Stimulated activated CD8-positive, alpha-beta memory T cell treated with anti-CD3 and anti-CD28 coated beads, Interleukin-2, amount 100 ng/mL, for 48 hours (primary cell): ENCODE measurements around the gene WBP2.
"Not testable (repeated sequence)": the region's sequence is repeated elsewhere in the genome, so short reads cannot be mapped to it uniquely, and the experiment has no call there.

Source experiments
- DNase-seq, 2 donors: peaks; one replicate each; pipeline ENCODE4 v3.0.0-alpha.2; 2020; ENCODE audit warnings: low read depth in 2 of 2

Gene WBP2

DNA sequence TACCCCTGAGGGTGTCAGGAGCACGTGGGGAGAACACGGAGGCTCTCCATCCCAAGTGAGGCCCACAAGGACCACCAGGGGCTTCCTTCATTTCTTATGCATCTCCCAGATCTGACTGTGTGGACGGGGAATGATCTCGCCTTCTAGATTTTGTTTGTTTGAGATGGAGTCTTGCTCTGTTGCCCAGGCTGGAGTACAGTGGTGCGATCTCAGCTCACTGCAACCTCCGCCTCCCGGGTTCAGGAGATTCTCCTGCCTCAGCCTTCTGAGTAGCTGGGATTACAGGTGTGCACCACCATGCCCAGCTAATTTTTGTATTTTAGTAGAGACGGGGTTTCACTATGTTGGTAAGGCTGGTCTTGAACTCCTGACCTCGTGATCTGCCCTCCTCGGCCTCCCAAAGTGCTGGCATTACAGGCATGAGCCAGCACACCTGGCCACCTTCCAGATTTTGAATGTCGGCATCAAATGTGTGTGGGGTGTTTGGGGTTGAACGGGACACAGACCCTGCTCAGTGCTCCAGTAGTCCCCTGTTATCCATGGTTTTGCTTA, 13.7 kb upstream of the WBP2 start:
- DNase-seq: not testable (repeated sequence)

DNA sequence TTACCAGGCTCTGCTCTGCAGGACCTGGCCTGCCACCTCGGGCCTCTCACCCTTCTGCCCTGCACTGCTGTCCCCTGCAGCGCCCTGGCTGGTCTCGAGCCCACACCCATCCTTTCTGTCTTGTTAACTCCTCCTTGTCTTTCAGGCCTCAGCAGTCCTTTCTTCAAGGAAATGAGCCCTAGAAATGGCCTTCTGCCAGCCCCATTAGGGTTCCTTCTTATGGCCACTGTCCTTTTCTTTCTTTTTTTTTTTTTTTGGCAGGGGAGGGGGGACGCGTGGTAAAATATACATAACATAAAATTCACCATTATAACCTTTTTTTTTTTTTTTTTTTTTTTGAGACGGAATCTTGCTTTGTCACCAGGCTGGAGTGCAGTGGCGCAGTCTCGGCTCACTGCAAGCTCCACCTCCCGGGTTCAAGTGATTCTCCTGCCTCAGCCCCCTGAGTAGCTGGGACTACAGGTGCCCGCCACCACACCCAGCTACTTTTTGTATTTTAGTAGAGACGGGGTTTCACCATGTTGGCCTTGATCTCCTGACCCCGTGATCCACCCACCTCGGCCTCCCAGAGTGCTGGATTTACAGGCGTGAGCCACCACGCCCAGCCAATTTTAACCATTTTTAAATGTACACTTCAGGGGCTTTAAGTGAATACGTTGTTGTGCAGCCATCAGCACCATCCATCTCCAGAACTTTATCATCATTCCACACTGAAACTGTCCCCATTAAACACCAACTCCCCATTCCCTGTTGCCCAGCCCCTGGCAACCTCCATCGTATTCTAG, 10.5 kb upstream of the WBP2 start:
- not testable (repeated sequence) for DNase-seq

DNA sequence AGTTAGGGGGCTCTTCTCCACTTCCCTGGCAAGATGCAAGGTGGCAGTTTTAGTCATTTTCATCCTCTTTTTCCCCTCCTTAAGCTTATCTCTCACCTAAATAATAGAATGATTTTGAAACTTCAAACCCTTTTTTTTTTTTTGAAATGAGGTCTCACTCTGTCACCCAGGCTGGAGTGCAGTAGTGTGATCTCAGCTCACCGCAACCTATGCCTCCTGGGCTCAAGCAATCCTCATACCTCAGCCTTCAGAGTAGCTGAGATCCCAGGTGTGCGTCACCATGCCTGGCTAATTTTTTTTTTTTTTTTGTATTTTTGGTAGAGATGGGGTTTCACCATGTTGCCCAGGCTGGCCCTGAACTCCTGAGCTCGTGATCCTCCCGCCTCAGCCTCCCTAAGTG, 9.8 kb upstream of the WBP2 start:
- not testable (repeated sequence) for DNase-seq

DNA sequence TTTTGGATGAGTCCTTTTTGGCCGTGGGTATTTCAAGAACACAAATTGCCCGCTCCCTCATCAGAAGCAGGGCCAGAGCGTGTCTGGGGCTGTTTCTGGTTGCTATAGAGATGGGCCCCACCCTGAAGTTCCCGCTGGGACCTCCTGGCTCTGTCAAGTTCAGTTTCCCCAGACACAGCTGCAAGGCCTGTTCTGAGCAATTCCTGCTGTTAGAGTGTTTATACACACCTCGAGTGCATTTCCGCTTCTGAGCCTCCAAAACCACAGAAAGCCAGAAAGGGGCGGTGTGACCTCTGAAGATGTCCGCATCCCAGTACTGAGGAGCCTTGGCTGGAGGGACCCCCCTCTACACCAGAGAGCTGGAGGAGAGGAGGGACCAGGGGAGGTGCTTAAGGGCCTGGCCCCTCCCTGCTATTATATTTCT, 9.3 kb upstream of the WBP2 start:
- no peak for DNase-seq

DNA sequence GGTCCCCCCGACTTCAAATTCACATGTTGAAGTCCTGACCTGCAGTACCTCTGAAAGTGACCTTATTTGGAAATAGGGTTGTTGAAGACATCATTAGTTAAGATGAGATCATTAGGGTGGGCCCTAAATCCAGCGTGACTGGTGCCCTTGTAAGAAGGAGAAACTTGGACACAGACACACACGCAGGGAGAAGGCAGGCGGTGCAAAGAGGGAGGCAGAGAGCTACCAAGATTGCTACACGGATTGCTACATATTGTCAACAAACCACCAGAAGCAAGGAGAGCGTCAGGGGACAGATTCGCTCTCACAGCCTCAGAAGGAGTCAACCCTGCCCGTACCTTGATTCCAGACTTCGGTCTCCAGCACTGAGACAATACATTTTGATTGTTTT, 6.8 kb upstream of the WBP2 start:
- no peak for DNase-seq

DNA sequence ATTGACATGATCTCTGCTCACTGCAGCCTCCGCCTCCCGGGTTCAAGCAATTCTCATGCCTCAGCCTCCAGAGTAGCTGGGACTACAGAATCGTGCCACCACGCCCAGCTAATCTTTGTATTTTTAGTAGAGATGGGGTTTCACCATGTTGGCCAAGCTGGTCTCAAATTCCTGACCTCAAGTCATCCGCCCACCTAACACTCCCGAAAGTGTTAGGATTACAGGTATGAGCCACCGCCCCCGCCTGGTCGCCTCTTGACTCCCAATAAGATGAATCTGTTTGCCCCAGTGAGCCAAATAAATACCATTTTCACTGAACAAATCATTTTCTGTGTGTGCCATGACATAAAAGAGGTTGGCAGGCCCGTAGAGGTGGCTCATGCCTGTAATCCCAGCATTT, 4.2 kb upstream of the WBP2 start:
- DNase-seq: not testable (repeated sequence)

DNA sequence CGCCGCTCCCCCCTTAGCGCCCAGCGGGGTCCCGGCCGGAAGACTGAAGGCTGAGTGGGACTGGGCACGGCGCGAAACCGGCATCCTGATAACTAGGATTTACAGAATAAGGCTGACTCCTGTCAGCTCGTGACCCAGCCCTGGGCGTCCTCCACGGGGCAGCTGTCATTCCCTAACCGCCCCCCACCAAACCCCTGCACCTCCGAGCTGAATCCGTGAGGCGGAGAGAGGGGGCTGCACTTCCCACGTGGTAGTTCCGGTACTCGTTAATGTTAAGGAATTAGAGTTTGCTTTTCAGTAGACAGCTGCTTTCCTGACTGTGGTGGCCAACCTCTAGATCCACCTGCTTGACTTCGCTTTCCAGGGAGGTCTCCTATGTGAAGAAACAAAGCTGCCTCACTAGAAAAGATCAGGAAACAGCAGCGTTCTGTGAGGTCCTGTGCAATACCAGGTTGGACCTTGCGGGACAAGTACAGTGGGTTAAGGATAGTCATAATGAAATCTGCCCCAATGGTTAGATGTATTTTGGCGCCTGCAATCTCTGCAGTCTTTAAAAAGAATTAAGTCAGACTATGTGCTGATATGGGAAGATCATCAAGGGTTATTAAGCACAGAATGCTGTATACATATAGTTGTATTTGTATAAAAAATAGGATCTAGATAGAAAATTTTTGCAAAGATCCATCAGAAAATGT, 1.1 kb upstream of the WBP2 start:
- DNase-seq: no peak

DNA sequence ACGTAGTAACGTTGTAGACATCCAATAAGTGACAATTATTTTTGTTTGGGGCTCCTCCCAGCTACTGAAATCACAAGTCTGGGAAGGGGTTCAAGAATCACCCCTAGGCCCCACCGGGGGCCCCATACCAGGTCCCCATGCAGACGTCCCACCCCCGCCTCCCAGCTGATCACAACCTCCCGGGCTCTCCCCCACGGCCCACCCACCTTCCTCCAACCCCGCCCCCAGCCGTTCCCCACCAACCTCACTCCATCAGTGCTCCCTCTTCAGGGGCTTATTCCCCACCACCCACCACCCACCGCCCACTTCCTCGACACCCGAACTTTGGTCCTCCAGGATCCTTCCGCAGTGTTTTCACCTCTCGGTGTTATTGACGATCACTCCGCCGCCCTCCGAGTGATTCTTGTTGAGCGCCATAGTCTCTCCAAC, 240 bp downstream of the WBP2 start:
- DNase-seq: no peak

DNA sequence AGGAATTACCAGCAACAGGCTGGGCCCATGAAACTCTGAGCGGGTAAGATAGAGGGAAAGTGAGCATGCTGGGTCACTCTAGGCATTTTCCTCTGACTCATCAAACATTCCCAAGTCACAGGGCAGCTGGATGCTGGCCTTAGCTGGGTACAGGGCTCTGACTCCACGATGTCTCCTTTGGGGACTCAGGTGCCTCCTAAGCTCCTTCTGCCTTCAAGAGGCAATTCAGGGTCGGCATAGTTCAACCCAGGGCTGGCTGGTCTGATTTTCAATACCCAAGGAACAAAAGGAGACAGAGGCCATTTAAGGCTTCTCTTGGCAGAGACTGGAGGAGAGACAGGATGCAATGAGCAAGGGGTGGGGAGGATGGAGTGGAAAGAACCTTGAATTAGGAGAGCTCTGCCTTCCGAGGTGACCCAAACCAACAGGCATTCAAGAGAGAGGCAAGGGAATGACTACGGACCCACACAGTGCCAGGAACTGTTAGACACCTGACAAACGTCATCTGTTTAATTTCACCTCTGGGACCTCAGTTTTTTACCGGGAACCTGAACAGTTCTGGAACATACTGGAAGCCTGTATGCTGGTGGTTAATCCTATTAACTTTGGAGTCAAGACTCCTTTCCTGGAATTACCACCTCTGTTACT, 910 bp downstream of the WBP2 start:
- no peak for DNase-seq

DNA sequence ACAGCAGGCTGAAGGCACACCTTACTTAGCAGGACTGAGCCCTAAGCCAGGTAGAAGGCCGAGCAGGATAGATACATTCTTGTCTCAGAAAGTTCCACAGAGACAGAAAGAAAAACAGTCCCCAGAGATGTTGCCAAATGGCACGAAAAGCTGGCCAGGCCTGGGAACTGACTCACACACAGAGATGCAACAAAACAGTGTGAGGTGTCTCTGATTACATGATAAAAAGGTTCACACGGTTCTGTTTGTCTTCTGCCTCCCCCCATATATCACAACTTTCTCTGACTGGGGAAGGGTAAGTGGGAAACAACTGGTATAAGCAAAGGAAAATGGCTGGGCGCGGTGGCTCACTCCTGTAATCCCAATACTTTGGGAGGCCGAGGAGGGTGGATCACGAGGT, 1.7 kb downstream of the WBP2 start:
- no peak for DNase-seq

DNA sequence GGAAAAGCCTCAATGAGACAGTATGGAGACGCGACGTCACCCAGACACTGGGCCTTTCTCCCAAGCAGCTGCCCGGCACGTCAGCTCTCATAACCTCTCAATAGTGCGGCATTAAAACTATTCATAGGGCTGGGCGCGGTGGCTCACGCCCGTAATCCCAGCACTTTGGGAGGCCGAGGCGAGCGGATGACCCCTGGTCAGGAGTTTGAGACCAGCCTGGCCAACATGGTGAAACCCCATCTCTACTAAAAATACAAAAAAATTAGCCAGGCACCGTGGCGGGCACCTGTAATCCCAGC, 3.5 kb downstream of the WBP2 start:
- DNase-seq: not testable (repeated sequence)

DNA sequence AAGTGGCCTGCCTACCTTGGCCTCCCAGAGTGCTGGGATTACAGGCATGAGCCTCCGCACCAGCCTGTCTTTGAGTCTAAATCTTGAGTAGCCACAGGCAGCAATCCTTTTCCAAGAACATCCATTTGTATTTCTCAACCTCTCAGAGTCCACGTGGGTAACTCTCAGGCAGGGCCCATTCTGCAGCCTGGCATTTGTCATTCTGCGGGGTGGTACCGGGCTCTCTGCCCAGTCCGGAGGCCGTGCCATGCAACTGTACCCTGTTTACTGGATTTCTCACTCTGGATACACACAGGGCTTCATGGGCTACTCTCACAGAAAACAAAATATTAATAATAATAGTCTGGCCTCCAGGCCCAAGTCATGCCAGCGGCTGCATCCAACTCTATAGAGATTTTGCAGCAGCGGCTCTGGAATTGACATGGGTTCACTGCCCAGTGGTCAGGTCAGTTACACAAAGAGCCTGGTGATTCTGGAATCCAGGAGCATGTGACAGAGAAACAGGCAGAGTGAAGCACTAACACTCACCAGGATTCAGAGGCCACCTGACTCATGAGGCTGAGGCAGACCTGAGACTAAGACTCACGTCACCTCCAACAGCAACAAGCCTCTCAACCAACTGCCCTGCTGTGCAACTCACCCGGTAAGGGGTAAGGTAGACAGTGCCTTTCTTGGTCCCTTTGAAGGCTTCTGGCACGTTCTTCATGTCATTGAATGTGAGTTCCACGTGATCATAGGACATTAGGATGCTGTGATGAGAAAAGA, 4.0 kb downstream of the WBP2 start:
- no peak for DNase-seq

DNA sequence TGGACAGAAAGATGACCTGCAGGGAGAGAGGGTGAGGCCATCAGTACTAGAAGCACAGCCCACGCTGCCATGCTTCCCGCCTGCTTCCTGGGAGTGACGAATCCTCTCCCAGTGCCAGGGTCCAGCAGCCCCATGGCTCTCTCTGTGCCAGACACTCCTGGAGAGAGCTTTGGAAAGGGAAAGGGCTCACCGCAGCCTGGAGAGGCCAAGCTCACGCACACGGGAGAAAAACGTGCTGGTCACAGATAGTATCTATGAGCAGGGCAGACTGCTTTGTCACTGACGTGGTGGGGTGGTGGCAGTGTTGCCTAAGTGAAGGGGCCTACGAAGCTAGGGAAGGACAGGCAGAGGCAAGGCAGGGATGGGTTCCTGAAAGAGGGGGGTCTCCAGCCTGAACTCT, 5.4 kb downstream of the WBP2 start:
- DNase-seq: no peak

DNA sequence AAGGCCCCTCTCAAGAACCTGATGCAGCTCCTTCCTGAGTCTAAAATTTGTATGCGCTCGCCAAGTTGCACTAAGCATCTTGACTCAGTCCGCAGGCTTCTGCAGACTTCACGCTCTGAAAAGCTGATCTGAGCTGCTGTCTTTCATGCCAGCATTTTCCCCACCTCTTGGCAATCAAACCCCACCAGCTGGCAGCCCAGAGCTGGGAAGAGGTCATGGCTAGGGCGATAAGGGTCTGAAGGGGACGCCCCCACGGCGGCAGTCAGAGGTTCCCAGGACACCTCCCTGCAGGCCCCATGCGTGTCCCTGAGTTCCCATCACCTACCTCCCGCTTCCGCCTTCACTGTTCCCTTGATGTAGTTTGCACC, 5.9 kb downstream of the WBP2 start:
- DNase-seq: no peak

DNA sequence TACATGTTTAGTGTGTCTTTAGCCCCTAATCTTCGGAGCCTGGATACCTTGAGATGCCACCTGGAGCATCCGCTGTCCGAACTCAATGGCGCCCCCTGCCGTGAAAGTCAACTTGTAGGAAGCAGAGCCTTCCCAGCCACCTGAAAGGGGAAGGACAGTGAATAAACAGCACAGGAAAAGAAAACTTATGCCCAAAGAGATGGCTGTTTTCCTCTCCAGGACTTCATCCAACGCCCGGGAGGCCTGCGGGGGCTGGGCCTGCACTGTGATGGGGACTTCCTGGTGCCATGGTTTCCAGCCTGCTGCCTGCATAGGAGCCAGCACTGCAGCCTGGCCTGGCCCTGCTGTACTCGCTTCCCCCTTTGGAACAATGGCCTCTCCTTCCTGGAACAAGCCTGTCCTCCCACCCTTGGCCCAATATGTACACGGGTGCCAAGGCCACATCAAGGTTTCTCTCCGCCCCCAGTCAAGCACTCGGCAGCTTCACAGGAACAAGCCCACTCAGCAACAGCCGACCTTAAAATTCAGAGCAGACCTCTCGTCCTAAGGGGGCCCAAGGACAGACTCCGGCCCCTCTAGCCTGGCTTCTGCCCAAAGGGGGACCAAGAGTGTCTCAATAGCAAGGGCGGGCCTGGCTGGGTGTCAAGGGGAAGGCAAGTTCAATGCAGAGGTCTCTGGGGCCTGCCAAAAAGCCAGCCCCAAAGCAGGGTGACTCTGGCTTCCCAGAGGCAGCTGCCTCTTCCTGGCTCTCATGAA, 6.4 kb downstream of the WBP2 start:
- DNase-seq: peak; percentile 74 to 81

DNA sequence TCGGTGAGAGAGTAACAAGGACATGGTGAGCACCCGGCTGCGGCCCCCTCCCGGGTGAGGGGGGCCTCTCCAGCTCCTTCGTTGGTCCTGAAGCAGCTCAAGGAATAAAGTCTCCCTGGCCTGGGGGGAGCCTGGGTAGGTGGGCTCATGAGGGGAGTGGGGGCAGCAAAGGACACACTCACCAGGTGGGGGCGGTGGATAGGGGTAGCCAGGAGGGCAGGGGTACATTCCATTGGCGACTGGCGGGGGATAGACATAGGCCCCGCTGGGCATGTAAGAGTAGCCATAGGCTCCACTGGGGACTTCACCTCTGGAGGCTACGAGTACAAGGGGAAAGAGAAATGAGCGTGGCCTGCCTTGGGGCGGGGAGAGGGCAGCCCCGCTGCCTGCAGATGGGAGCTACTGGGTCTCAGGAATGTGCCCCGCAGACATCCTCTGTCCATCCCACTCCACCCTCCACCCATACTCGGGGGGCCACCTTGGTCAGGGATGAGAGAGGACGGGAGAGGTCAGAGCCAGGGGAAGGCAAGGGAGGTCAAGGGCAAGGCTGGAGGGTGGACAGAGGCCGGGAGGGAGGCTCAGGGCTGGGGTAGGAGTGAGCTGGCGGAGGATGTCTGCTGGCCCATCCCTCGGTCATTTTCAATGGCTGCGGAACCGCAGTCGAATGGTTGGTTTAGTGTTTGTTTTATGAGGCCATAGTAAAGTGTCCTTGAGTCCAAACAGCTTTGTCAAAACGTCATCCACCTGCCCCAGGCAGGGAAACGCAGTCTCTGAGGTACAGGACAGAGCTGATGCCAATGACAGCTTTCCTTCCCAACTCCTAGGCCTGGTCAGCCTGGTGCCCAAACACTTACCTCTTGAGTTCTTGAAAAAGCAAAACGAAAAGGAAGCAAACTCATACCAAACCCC, 7.3 kb downstream of the WBP2 start:
- no peak for DNase-seq

DNA sequence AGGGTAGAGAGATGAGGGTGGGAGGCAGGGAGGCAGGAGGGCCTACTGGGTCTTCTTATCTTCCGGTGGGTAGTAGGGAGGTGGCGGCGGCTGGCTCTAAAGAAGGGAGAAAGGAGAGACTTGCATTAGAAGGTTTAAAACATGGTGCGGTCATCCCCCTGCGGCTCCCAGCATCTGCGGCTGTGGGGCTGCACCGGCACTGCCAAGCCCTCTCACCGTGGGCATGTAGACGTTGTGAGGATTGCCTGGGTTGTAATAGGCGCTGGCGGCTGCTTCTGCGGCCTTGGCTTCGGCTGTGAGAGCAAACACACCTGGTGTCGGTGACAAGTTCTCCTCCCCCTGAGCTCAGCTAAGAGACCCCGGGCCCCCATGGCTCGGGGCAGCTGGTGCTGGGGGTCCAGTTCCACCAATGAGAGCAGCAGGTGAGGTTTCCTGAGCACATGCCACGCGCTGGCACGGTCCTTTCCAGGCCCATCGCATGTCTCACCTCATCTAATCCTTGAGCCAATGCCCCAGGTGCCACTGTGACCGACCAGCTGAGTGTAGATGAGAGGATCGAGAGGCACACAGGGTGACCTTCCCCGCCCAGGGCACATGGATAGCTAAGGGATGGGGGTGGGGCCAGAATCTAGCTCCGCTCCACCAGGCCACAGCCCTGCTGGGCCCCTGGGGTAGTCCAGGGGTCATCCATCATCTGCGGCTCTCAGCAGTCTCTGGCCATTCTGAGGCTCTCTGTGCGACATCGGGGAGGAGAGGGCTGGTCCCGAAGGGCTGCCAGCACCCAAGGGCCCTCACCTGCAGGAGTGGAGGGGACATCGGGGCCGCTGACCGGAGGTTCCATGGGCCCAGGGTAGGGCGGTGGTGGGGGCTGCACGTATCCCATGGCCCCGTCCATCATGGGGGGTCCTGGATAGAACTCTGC, 8.2 kb downstream of the WBP2 start:
- DNase-seq: no peak

DNA sequence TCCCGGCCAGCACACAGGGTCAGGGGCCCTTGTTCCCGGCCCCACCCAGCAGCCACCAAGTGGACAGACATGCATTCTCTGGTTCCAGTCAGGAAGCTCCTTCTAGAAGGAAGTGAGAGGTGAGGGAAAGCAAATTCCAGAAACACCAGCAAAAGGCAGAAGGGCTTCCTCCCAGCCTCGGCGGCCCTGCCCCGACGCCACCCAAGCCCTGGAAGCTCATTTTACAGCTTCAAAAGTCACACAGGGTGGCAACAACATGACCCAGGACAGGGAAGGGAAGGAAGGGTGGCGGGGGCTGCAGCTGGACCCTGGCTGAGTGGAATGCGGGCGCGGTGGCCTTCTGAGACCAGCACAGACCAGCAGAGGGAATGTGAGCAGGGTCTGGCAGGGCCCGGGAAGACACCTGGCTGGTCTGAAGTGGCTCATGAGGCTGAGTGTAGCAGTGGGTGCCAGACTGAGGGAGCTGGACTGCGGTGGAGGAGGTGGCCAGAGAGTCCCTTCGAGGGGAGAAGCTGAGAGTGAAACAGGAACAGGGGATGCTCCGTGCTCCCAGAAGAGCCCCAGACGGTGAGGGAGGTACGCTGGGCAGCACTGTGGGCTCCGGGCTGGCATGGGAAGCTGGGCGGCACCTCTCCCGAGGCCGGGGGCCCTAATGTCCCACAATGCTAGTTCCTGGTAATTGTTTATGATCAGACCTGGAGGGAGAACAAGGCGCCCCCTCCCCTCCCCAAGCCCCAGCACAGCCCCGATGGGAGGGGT, 9.0 kb downstream of the WBP2 start:
- no peak for DNase-seq
